Activated T-helper 9 cell treated with anti-CD3 and anti-CD28 coated beads, Interleukin-2, amount 50 U/mL, for 16 hours (primary cell): ENCODE results near the gene NKD1.

Experiments
- DNase-seq: peaks from one replicate; pipeline ENCODE4 v3.0.0-alpha.2; 2020; ENCODE audit warnings: low read depth

The NKD1 gene

DNA sequence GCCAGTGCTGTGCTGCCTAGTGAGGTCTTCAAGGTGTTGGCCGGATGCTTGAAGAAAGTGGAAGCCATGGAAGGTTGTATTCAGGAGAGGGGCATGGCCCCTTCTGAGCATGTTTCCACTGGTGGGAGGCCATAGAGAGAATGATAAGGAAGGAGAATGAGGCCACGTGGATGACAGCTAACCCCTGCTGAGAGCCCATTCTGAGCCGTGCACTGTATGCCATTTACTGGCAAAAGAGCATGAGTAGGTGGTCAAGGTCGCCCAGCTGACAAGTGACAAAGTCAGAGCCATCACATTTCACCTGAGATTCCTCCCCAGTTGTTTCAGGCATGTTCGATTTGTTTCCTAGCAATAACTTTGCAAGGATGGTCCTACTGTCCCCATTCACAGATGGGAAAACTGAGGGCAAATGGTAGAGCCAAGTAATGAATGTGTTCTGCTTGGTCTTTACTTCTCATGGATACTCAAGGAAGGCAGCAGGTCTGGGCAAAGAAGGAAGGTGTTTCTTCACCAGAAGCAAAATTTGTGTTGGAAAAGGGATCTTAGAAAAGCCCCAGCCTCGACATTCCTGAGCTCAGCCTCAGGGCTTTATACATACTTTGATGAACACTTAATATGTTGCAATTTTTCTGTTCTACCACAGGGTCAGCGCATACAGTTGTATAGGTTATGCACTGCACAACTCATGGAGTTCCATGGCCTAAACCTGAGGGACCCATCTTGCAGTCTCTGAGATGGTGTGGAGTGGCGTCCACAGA lies 10.5 kb upstream of the NKD1 start:
- no peak for DNase-seq

DNA sequence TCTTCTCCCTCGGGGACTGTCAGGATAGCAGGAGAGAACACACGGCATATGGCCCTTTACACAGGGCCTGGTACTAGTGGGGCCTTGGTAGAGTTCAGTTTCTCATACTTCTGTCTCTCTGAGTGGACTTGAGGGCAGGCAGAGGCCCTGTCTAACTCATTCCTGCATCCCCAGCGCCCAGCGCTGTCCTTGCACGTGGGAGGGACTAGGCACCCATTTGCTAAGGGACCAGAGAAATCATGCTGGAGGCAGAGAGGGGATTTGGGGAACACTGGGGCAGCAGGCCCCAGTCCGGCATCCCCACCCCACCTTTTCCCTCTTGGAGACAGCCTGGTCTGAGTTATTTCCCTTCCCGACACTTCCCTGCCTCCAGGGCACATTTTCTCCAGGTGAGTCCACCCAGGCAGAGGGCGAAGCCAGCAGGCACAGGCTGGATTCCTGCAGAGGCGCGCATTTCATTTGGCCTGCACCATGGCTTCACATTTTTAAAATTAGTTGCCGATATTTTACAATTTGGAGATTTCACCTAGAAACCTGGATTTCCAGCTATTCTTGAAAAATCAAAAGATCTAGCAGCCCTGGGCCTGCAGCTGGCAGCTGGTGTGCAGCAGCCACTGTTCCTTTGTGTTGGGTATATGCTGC lies 9.7 kb upstream of the NKD1 start:
- DNase-seq, result no peak

- no peak for DNase-seq
Observed at GRCh38 chr16:50539053-50539695, 9.0 kb upstream of the NKD1 start.

DNA sequence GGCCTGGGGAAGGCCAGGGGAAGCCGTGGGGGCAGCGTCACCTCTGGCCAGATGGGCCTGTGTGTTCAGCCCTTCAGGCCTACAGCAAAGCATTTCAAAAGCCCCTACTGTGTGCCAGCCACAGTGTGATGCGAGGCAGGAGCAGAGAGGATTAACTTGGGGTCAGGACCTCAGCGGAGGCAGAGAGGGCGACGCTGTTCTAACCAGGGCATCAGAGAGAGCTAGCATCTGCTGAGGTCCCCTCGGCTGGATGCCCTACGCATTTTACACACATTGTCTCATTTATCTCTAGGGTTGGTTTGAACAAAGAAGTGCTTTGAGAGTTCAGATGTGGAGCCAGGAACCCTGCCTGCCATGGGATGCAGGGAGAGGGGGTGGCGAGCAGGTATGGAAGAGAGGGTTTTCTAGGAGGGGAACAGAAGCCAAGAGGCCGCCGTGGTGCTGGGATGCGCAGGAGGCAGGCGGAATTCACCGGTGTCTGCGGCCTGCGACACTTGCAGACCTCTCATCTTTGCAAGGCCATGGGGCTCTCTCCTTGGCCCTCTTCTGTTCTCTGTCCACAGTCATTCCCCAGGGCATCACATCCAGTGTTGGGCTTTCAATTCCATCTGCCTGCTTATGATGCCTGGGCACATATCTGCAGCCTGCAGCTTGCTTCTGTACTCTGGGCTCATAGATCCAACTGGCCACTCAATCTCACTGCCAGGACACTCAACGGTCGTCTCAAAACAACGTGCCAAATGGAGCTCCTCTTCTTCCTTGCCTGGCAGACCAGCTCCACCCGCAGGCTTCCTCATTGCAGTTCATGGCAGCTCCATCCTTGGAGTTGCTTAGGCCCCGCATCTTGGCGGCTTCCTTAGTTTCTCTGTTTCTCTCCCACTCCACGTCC lies 8.1 kb upstream of the NKD1 start:
- DNase-seq, result no peak

GRCh38 chr16:50540711-50541007 lies 7.5 kb upstream of the NKD1 start:
- DNase-seq, result no peak

DNA sequence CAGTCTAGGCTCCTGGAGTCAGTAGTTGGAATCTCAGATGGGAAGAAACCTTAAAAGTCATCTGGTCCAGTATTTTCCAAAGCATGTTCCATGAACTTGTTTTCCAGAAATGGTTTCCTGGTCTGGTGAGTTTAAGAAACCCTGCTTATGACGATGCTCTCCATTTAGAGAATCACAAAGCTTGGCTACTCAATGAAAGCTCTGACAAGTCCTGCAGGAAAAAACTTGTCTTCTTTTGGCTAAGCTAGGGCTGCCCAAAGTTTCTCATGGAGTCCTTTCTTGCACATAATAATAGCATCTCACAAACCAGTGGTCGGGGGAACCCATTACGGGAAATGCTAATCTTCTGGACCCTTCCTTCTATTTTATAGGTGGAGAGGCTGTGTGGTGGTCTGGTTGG lies 5.5 kb upstream of the NKD1 start:
- DNase-seq, result no peak

GRCh38 chr16:50546125-50546524 lies 2.1 kb upstream of the NKD1 start:
- no peak for DNase-seq

GRCh38 chr16:50547340-50548124 lies 664 bp upstream of the NKD1 start:
- DNase-seq, result peak; percentile 65

DNA sequence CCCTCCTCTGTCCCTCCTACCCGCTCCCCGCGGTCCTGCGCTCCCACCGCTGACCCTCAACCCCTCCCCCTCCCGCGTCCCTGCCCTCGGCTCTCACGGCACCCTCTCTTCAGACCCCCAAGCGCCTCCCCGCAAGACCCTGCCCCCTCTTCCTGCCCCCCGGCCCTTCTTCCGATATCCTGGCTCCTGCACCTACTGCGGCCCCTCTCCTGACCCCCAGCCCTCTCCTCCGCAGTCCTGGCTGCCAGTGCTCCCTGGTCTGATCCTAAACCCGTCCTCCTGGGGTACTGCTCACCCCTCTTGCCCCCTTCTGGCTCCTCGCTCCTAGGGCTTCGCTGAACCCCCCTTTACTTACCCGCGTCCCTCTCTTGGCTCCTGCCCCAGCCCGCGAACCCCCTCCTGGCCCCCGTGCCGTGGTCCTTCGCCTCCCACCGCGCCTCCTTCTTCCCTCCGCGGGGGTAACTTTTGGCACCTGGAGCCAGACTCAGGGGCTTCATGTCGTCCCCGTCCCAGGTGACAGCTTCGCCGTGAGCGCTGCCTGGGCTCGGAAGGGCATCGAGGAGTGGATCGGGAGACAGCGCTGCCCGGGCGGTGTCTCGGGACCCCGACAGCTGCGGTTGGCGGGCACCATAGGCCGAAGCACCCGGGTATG lies 839 bp downstream of the NKD1 start:
- no peak for DNase-seq

GRCh38 chr16:50549561-50549915 lies 1.3 kb downstream of the NKD1 start:
- no peak for DNase-seq

GRCh38 chr16:50550035-50550434 lies 1.8 kb downstream of the NKD1 start:
- no peak for DNase-seq

GRCh38 chr16:50550866-50551641 lies 2.9 kb downstream of the NKD1 start:
- DNase-seq, result no peak

- DNase-seq, result no peak
Observed at GRCh38 chr16:50552476-50553101, 4.4 kb downstream of the NKD1 start.

DNA sequence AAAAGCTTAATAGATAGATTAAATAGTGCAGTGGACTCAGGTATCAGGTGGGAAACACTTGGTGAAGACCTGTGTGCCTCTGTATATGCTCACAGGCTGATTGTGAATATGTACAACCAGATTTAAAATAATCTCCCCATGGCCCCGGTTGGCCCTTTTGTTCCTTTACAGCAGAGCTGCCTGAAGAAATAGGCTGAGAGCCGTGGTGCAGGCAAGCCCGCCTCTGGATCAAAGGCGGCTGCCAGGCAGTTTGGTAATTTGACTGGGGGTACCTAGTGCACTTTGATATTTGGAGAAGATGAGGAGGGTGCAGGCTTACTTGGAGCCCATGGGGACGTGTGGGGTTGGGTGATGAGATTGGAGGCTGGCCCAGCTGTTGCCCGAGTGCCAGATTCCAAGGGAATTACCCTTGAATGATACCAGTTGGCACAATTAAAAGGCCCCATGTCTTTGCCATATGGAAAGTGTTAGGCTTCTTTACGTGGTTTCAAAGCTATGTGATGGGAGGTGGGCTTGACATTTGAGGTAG lies 5.0 kb downstream of the NKD1 start:
- no peak for DNase-seq

DNA sequence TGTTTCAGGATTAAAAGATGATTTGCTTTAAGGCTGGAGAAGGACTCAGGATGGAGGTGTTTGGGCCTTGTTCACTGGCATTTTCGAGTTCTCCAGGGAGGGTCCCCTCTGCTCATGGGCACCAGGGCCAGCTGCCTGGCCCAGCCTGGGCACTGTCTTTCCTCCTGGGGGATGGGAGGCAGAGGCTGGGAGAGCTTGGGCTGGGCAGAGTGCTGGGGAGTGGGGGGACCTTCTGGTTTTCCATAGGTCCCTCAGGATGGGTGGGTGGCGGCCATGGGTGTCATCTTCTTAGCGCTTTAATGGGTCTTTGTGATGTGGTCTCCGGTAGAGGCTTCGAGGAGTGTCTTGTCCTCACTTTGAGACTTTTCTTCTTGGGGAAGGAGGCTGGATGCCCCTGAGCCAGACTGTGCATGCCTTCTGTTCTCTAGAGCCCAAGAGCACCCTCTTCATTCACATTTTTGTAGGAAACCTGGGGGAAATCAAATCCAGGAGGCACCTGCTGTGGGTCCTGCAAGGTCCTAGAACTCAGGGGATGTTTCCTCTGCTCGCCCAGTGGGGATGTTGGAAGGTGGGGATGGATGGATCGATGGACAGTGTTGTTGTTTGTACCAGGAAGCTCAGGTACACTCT lies 5.7 kb downstream of the NKD1 start:
- DNase-seq, result no peak

- DNase-seq, result no peak
Observed at GRCh38 chr16:50555269-50555875, 7.2 kb downstream of the NKD1 start.

DNA sequence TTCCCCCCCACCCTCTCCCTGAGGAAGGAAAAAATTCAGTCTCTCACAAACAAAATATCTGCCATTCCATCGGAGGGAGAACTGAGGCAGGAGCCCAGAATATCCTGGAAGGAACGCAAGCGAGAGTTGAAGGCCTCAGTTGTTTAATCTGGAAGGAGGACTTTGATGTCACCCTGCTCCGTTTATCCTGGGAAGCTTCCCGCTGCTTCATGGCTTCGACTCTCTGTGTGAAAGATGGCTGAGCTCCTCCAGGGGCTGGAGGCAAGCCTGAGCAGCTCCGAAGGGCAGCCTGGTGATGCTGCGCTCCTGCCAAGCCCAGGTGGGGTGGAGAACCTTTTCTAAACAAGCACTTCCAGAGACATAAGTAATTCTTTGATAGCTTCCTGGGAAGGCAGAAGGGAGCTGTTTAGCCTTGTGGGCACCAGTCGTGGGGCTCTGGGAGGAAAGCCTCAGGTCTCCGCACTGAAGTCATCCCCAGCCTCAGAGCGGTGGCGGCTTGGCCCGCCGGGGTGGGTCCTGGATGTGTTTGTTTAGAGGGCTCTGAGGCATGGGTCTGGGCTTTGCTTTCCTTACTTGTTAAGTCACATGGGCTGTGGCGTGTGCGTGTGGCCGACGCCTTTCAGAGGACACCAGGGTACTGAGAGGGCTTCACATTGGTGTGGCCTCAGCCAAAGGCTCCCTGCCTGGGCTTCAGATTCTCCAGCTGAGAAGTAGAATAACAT lies 7.9 kb downstream of the NKD1 start:
- DNase-seq, result no peak

DNA sequence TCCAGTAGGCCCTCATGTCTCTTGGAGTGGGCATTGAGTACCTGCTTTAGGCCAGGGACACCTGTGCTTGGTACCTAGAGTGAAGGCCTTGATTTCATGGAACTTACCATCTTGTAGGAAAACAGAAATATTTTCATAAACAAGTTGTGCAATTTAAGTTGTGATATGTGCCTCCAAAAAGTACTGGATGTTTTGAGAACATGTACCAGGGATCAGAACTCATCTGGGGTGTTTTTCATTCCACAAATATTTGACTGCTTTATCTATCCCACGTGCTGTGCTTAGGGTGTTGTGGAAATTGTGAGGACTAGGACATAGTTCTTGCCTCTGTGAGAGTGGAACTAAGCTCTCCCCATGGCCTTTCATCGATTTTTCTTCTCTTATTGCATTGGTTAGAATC lies 8.8 kb downstream of the NKD1 start:
- no peak for DNase-seq
